Breast epithelium (tissue), 4 donors: ENCODE data around the gene TEX26. TPM values are rescaled to one million over a fixed set of nuclear protein-coding genes. Genes with fewer than 3 reads are reported as not detected.
"Not testable (repeated sequence)": the region's sequence is repeated elsewhere in the genome, so short reads cannot be mapped to it uniquely, and the experiment has no call there.

Source experiments
- DNase-seq, 2 donors: peaks; one replicate each; pipeline ENCODE4 v3.0.0-alpha.2; 2019; ENCODE audit warnings: low spot score in 2 of 2
- H3K27ac ChIP-seq, 2 donors: fragments of 200-600 bp; sonication (generic) in 1 of 2; one replicate each; pipeline ENCODE4 v1.5.1; 2016 to 2019; ENCODE audit warnings: mild to moderate bottlenecking in 1 of 2
- H3K27me3 ChIP-seq, 2 donors: fragments of 200-600 bp; sonication (generic) in 1 of 2; one replicate each; pipeline versions ENCODE4 v1.5.1 to v1.6.0; 2017 to 2019; ENCODE audit warnings: control low read depth in 1 of 2, mild to moderate bottlenecking in 1 of 2
- H3K36me3 ChIP-seq: fragments of 200-600 bp; one replicate; pipeline ENCODE4 v1.5.1; 2019
- H3K4me1 ChIP-seq, 2 donors: fragments of 200-600 bp; sonication (generic); one replicate each; pipeline ENCODE4 v1.5.1; 2016 to 2019; ENCODE audit warnings: control low read depth in 1 of 2
- H3K4me3 ChIP-seq, 3 donors: fragments of 200-600 bp; sonication (generic); 1 replicate in 2 of 3; 2 replicates in 1 of 3; pipeline ENCODE4 v1.5.1; 2016 to 2019; ENCODE audit warnings: mild to moderate bottlenecking in 3 of 3, moderate library complexity in 2 of 3
- H3K9me3 ChIP-seq, 2 donors: fragments of 200-600 bp; sonication (generic) in 1 of 2; one replicate each; pipeline ENCODE4 v1.5.1; 2016 to 2019; ENCODE audit warnings: control low read depth in 1 of 2
- POLR2A ChIP-seq: fragments of 450-650 bp; IDR thresholded peaks from one replicate; pipeline ENCODE4 v1.6.1; 2016; ENCODE audit warnings: antibody characterized with exemption, mild to moderate bottlenecking, moderate library complexity
- POLR2AphosphoS5 ChIP-seq, 3 donors: sonication (generic); formaldehyde crosslinking; IDR thresholded peaks; one replicate each; pipeline ENCODE4 v1.6.1; 2017; ENCODE audit warnings: antibody characterized with exemption in 3 of 3
- intact Hi-C: fragments of 100-400 bp; cut with DNase I; formaldehyde crosslinking; loops from one replicate; pipeline ENCODE4 v1.15.1; 2023; ENCODE audit warnings: low total_unique reads
- total RNA-seq, 3 donors: library from RNA; depleted of rRNA; stranded (reverse); fragments of >200 nt; gene quantifications; one replicate each; pipeline ENCODE4 v1.1.0, GENCODE V29; 2016
- TF ChIP-seq, protein P1 (sequence below), 3 donors: fragments of 450-650 bp; IDR thresholded peaks; one replicate each; pipeline ENCODE4 v1.5.1; 2016 to 2017; ENCODE audit warnings: antibody characterized with exemption in 3 of 3, mild to moderate bottlenecking in 3 of 3, moderate library complexity in 3 of 3

Gene TEX26
- total RNA-seq, 3 donors from 2014 or later: 0.48 to 0.59 TPM; not detected in 1

DNA sequence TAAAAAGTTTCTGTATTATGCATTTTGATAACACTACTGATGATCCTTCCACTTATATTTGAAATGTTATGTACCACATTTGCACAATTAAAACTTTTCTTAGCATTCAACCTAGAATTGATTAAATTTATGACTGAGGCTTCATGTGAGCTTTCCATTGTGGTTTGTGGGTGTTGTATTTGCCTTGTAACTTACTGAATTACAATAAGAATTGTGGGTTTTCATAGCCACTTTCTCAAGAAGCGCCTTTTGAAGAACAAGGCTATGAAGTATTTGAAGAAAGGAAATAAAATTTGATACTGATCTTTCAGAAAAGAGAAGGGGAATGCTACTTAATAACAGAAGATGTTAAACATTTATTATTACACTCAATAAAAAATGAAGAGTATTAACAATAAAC is 7.0 kb upstream of the TEX26 start:
- TF ChIP-seq POLR2AphosphoS5 (IDR thresholded peaks at IDR 0.05) (no peak), POLR2A (no peak)
- TF ChIP-seq, protein P1, sequence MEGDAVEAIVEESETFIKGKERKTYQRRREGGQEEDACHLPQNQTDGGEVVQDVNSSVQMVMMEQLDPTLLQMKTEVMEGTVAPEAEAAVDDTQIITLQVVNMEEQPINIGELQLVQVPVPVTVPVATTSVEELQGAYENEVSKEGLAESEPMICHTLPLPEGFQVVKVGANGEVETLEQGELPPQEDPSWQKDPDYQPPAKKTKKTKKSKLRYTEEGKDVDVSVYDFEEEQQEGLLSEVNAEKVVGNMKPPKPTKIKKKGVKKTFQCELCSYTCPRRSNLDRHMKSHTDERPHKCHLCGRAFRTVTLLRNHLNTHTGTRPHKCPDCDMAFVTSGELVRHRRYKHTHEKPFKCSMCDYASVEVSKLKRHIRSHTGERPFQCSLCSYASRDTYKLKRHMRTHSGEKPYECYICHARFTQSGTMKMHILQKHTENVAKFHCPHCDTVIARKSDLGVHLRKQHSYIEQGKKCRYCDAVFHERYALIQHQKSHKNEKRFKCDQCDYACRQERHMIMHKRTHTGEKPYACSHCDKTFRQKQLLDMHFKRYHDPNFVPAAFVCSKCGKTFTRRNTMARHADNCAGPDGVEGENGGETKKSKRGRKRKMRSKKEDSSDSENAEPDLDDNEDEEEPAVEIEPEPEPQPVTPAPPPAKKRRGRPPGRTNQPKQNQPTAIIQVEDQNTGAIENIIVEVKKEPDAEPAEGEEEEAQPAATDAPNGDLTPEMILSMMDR (IDR thresholded peaks at IDR 0.05): no peak
- H3K27ac ChIP-seq: no peak overlapping the region
- intact Hi-C loops: no loop called here

DNA sequence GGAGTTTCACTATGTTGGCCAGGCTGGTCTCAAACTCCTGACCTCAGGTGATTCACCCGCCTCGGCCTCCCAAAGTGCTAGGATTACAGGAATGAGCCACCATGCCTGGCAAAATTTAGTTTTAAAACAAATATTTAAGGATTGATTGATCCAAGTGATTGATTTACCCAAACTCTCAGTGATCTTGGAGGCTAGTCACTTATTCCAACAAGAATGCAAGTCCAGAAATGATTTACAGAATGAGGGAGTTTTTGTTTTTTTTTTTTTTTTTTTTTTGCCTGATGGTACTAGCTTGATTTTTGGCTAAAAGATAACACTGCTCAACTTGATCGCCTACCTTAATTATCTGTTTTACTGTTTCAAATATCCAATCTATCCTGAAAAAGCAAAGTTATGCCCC is 5.7 kb upstream of the TEX26 start:
- Histone ChIP-seq H3K4me3 (no peak overlapping the region), H3K27me3 (no peaks in the 10 kb centered on the region), H3K9me3 (no peaks in the 10 kb centered on the region), H3K27ac (no peak overlapping the region), H3K4me1 (no peaks in the 10 kb centered on the region), H3K36me3 (no peaks in the 10 kb centered on the region)
- intact Hi-C loops: no loop called here
- TF ChIP-seq, protein P1 (IDR thresholded peaks at IDR 0.05): no peak
- no peak for TF ChIP-seq POLR2A
- TF ChIP-seq POLR2AphosphoS5 (IDR thresholded peaks at IDR 0.05): no peak
- DNase-seq: no peak

More for the DNA sequence above, 7.0 kb upstream of the TEX26 start:
- no peaks in the 10 kb centered on the region for H3K27me3 ChIP-seq
- no peak overlapping the region for H3K4me3 ChIP-seq
- H3K36me3 ChIP-seq: no peaks in the 10 kb centered on the region
- no peaks in the 10 kb centered on the region for H3K9me3 ChIP-seq
- DNase-seq: no peak
- H3K4me1 ChIP-seq: no peaks in the 10 kb centered on the region

DNA sequence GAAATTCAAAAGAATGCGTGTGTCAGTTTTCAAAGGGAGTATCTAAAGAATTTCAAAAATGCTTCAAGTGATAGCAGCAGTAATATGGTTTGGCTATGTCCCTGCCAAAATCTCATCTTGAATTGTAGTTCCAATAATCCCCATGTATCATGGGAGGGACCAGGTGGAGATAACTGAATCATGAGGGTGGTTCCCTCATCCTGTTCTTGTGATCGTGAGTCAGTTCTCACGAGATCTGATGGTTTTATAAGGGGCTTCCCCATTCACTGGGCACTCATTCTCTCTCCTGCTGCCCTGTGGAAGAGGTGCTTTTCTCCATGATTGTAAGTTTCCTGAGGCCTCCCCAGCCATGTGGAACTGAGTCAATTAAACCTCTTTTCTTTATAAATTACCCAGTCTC is 5.3 kb upstream of the TEX26 start:
- H3K9me3 ChIP-seq, H3K36me3 ChIP-seq, intact Hi-C loops, H3K4me1 ChIP-seq, H3K27me3 ChIP-seq, H3K4me3 ChIP-seq, DNase-seq, H3K27ac ChIP-seq: not testable (repeated sequence)

DNA sequence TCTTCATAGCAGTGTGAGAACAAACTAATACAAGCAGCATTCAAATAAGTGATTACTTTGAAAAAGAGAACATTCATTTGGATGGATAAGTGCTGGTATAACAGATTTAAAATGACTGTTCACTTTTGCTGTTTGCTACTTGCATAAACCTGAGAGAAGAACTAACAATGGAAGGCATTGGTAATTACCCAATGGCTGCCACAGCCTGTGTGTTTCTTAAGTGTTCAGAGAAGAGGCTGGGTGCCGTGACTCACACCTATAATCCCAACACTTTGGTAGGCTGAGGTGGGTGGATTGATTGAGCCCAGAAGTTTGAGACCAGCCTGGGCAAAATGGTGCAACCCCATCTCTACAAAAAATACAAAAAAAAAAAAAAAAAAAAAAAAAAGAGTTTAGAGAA is 4.9 kb upstream of the TEX26 start:
- Histone ChIP-seq H3K27ac (no peak overlapping the region), H3K4me3 (no peak overlapping the region), H3K4me1 (no peaks in the 10 kb centered on the region), H3K9me3 (no peaks in the 10 kb centered on the region), H3K36me3 (no peaks in the 10 kb centered on the region), H3K27me3 (no peaks in the 10 kb centered on the region)
- intact Hi-C loops: no loop called here
- TF ChIP-seq POLR2A (no peak), POLR2AphosphoS5 (IDR thresholded peaks at IDR 0.05) (no peak)
- TF ChIP-seq, protein P1 (IDR thresholded peaks at IDR 0.05): no peak
- DNase-seq: no peak

DNA sequence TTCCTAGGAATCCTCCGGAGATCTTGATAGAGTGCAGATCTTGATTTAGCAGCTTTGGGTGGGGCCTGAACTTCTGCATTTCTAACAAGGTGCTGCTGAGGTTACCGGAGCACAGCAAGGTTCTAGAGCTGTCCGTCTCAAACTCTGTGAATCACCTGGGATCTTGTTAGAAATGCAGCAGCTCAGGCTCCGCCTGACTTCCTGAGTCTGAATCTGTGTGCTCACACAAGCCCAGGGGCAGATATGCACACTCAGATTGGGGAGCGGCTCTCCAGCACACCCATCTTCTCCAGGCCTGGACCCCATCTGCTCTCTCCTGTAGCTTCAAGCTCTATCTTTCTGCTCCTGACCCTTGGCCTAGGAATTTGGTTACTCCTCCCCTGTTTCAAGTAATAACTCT is 3.5 kb upstream of the TEX26 start:
- no peak for TF ChIP-seq POLR2A
- TF ChIP-seq, protein P1 (IDR thresholded peaks at IDR 0.05): no peak
- no peak for TF ChIP-seq POLR2AphosphoS5 (IDR thresholded peaks at IDR 0.05)
- Histone ChIP-seq H3K36me3 (no peaks in the 10 kb centered on the region), H3K4me1 (no peaks in the 10 kb centered on the region), H3K27ac (no peak overlapping the region), H3K9me3 (no peaks in the 10 kb centered on the region), H3K27me3 (no peaks in the 10 kb centered on the region), H3K4me3 (no peak overlapping the region)
- intact Hi-C loops: no loop called here
- no peak for DNase-seq

DNA sequence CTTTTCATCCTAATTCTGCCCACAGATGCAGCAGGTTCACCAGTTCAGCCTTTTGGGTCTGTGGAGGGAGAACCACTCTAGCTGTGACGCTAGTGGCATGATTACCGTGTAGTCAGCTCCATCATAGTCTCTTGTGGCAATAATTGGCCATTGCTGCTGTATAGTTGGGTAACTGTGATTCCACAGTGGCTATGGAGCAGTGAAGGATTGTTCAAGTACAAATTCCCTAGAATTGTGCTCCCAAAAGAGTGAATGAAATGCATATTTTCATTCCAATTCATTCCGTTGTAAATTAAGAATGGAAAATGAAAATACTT is 856 bp downstream of the TEX26 start:
- TF ChIP-seq POLR2AphosphoS5 (IDR thresholded peaks at IDR 0.05) (no peak), POLR2A (no peak)
- TF ChIP-seq, protein P1 (IDR thresholded peaks at IDR 0.05): no peak
- no peak for DNase-seq
- no peaks in the 10 kb centered on the region for H3K4me1 ChIP-seq
- intact Hi-C loops: no loop called here
- no peak overlapping the region for H3K4me3 ChIP-seq
- peaks cover 0 to 3% of the 10 kb centered on the region in 2 donors for H3K9me3 ChIP-seq
- H3K27ac ChIP-seq: no peak overlapping the region
- no peaks in the 10 kb centered on the region for H3K27me3 ChIP-seq
- H3K36me3 ChIP-seq: no peaks in the 10 kb centered on the region
